Measurements from ENCODE around the gene NFIC.

Gene NFIC

GRCh38 chr19:3359015-3359918 lies 7.1 kb upstream of the NFIC start:
- DNase-seq (ENCODE audit: low spot score) = no peak

- DNase-seq (ENCODE audit: low spot score) = no peak
Observed at GRCh38 chr19:3359919-3360420, 6.4 kb upstream of the NFIC start.

- DNase-seq (ENCODE audit: low spot score) = no peak
Observed at GRCh38 chr19:3360421-3361383, 5.7 kb upstream of the NFIC start.

GRCh38 chr19:3361384-3362216 lies 4.8 kb upstream of the NFIC start:
- no peak for DNase-seq (ENCODE audit: low spot score)

GRCh38 chr19:3362217-3362906 lies 4.0 kb upstream of the NFIC start:
- no peak for DNase-seq (ENCODE audit: low spot score)

- DNase-seq (ENCODE audit: low spot score) = no peak
Observed at GRCh38 chr19:3363841-3364500, 2.4 kb upstream of the NFIC start.

GRCh38 chr19:3364501-3364858 lies 1.9 kb upstream of the NFIC start:
- no peak for DNase-seq (ENCODE audit: low spot score)

GRCh38 chr19:3365093-3365835 lies 1.1 kb upstream of the NFIC start:
- DNase-seq (ENCODE audit: low spot score) = no peak

- DNase-seq (ENCODE audit: low spot score) = no peak
Observed at GRCh38 chr19:3366753-3367627, 607 bp downstream of the NFIC start.

GRCh38 chr19:3367628-3368440 lies 1.5 kb downstream of the NFIC start:
- DNase-seq (ENCODE audit: low spot score) = no peak

GRCh38 chr19:3368441-3368795 lies 2.0 kb downstream of the NFIC start:
- DNase-seq (ENCODE audit: low spot score) = no peak

GRCh38 chr19:3368848-3369336 lies 2.5 kb downstream of the NFIC start:
- no peak for DNase-seq (ENCODE audit: low spot score)

GRCh38 chr19:3369337-3370213 lies 3.2 kb downstream of the NFIC start:
- no peak for DNase-seq (ENCODE audit: low spot score)

GRCh38 chr19:3370214-3370720 lies 3.9 kb downstream of the NFIC start:
- DNase-seq (ENCODE audit: low spot score) = no peak

- DNase-seq (ENCODE audit: low spot score) = no peak
Observed at GRCh38 chr19:3370728-3371591, 4.6 kb downstream of the NFIC start.

GRCh38 chr19:3372413-3372812 lies 6.0 kb downstream of the NFIC start:
- DNase-seq (ENCODE audit: low spot score) = no peak

Data from COLO829 (cell line).